Prostate gland (tissue), 2 donors: ENCODE results near the gene ATP7B.

Source experiments
- CTCF ChIP-seq, 4 experiments: fragments of 200-600 bp in 2 of 4; fragments of 450-650 bp in 2 of 4; sonication (generic) in 2 of 4; IDR thresholded peaks; 1 replicate in 3 of 4; 2 replicates in 1 of 4; pipeline ENCODE4 v1.5.1; 2016 to 2019; ENCODE audit warnings: antibody characterized with exemption in 4 of 4, mild to moderate bottlenecking in 2 of 4, moderate library complexity in 2 of 4
- POLR2A ChIP-seq: fragments of 450-650 bp; IDR thresholded peaks from one replicate; pipeline ENCODE4 v1.6.1; 2016; ENCODE audit warnings: antibody characterized with exemption, mild to moderate bottlenecking
- POLR2AphosphoS5 ChIP-seq: sonication (generic); formaldehyde crosslinking; IDR thresholded peaks from one replicate; pipeline ENCODE4 v1.6.1; 2017; ENCODE audit warnings: antibody characterized with exemption

GRCh38 chr13:51976890-51977289 lies 34.4 kb downstream of the ATP7B start:
- TF ChIP-seq CTCF (IDR thresholded peaks at IDR 0.05) (no peak), POLR2AphosphoS5 (no peak), POLR2A (no peak)
